NB4 (cell line): Measurements from ENCODE around the gene CLEC16A.

Experiments
- CTCF ChIP-seq: IDR thresholded peaks from one replicate; pipeline ENCODE4 v1.5.1; 2012; ENCODE audit warnings: low read depth, low read length
- POLR2A ChIP-seq: IDR thresholded peaks from 2 replicates; pipeline ENCODE4 v1.6.1; 2011; ENCODE audit warnings: mild to moderate bottlenecking; ENCODE audit not compliant: insufficient read length; ENCODE audit errors: extremely low read depth

GRCh38 chr16:11080327-11080967, 136.1 kb downstream of the CLEC16A start:
- TF ChIP-seq CTCF, result no peak
- TF ChIP-seq POLR2A, result no peak
